Measurements from ENCODE around the gene MOB3A.
"Not testable (repeated sequence)": the region's sequence is repeated elsewhere in the genome, so short reads cannot be mapped to it uniquely, and the experiment has no call there.

Gene MOB3A

DNA sequence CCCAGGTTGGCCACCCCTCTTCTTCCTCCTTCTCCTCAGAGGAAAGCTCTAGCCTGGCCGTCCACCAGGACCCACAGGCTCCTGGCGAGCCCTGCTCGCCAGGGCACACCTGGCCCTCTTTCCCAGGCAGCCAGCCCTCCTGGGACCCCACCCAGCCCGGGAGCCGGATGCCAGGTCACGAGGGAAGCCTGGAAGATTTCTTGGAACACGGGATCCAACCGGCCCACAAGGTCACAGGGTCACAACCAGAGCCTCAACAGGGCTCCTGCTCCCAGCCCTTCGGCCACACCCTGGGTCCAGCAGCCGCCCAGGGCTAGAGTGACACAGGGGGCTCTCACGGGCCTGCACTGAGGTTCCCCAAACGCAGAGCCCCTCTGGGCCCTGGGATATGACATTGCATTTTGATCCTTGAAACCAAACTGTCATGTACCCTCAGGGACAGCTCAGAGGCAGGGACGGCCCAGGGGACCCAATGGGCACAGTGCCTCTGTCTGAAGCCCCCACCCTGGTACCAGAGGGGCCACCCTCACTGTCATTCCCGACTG is 50.6 kb downstream of the MOB3A start:
- DNase-seq: no peak

DNA sequence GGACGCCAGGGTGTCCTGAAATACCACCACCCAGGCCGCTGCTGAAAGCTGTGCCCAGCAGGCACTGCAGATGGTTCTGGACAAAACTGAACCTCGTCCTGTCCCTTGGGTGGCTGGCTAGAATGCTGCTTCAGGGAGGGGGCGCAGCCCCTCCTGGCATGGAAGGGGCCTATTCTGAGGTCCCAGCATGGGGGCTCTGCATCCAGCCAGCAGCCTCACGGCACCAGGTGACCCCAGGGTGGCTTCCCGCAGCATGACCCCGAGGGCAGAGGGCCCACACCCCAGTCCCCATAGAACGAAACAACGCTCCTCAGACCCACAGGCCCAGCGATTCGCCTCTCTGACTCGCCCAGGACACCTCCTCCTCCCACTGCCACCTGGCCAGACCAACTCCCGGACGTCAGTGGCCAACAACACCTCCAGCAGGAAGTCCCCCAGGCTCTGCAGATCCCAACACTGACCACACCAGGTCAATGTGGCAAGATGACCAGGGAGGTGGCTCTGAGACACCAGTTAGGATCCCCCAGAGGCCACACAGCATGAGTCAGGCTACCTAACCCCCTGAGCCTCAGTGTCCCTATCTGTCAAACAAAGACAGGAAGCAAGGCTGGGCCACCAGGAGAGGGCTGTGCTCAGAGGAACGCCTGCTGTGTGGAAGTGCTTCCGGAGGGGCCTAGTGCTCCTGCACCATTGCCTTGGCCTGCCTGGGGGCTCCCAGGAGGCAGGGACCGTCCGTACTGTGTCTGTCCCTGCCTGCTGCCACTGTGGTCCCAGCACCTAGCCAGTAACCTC is 51.2 kb downstream of the MOB3A start:
- DNase-seq: no peak

- no peak for DNase-seq
These were observed 52.0 kb downstream of the MOB3A start for GRCh38 chr19:2043961-2044708.

- DNase-seq: no peak
These were observed 52.9 kb downstream of the MOB3A start for GRCh38 chr19:2043251-2043641.

DNA sequence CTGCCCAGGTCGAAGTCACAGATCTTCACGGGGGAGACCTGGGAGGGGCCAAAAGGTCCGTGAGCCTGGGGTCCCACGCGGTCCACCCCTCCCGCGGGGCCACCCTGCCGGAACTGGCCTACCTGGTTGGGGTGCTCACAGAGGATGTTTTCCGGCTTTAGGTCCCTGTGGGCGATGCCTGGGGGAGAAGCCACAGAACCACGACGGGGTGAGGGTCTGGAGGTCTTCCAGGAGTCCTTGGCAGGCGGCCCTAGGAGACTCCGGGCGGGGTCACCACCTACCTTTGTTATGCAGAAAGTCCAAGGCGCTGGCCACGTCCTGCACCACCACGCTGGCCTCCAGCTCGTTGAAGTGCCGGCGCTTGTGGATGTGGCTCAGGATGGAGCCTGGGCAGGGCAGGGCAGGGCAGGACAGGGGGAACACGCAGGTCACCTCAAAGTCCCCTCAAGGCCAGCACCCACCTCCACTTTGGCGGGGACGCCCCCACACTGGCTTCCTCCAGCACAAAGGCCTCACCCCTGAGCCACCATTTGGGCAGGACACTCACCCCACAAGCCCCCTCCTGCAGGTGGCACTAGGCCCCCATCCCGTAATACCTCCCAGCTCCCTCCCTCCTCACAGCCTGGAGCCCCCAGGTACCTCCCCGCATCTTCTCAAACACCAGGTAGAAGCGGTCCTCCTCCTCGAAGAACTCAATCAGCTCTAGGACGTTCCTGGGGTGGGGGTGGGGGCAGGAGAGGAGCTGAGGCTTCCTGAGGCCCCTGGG is 53.5 kb downstream of the MOB3A start:
- no peak for DNase-seq

- peak; percentile 95 for DNase-seq
These were observed 54.2 kb downstream of the MOB3A start for GRCh38 chr19:2041683-2042484.

DNA sequence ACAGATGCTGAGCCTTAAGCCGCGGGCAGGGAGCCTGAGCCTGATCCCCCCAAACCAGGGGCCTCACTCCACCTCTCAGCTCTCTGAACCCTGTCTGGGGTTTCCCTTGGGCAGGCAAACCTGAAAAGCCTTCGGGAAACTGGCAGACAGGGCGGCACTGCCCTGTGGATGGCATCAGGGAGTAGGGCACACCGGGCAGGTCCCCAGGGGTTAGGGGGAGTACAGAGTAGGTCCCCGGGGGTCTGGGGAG is 54.8 kb downstream of the MOB3A start:
- DNase-seq: no peak

GRCh38 chr19:2040647-2041432 is 55.3 kb downstream of the MOB3A start:
- no peak for DNase-seq

DNA sequence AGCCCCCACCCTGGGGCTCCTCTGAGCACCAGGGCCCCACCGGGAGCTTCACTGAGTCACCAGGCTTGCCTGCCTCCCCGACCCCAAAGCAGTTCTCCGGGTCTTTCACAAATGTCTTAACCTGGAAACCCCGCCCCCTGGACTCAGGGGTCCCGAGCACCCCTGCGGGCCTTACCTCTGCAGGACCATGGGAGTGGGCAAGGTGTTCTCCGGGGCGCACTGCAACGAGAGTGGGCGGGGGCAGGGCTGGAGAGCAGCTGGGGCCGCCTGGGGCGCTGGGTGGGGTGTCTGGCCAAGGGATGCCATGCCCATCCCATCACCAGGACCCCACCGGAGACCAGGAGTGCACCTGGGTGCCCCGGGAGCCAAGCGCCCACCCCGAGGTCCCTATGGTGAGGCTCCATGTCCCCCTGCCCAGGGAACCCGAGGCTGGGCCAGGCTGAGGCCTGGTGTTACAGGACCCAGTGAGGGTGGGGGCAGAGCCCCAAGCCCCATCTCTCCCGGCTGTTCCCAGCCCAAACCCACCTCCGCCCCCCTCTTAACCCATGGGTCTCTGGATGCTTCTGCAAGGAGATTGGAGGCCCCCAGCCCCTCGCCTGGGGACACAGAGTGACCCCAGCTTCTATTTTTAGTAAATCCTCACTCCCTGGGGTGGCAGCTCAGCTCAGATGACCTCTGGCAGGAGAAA is 56.0 kb downstream of the MOB3A start:
- DNase-seq: no peak

DNA sequence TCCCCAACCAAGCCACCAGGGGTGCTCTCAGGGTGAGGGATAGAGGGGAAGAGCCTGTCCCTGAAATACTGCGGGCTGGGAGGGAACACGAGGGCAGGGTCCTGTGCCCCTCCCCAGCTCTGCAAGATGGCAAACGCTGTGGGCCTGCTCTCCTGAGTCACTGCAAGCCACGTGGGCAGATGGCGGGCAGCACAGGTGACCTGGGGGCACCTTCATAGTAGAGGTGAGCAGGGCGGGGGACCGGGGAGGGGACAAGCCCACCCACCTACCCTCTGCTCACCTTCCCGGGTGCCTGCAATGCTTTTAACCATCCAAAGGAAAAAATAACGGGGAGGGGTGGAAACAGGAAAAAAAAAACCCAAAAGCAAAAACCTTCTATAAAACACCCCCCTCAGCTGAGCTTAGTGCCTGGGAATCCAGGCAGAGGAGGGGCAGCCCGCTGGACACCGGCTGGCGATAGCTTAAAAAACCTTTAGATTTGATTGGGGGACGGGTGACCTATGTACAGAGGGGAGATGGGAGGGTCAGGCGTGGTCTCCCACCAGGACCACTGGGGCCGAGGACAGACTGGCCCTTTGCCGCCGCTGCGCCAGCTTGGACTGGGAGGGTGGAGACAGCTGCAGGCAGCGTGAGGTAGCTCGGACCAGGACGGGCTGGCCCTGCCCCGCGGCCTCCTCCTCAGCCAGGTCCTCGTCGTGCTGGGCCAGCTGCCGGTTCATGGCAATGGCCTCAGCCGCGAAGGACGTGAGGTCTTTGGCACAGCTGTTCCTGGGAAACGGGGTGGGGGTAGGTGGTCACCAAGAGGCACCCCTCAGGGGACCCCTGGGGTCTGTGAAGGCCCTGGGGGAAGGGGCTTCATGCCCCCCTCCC is 56.8 kb downstream of the MOB3A start:
- no peak for DNase-seq

GRCh38 chr19:2038284-2039088 is 57.6 kb downstream of the MOB3A start:
- DNase-seq: no peak

DNA sequence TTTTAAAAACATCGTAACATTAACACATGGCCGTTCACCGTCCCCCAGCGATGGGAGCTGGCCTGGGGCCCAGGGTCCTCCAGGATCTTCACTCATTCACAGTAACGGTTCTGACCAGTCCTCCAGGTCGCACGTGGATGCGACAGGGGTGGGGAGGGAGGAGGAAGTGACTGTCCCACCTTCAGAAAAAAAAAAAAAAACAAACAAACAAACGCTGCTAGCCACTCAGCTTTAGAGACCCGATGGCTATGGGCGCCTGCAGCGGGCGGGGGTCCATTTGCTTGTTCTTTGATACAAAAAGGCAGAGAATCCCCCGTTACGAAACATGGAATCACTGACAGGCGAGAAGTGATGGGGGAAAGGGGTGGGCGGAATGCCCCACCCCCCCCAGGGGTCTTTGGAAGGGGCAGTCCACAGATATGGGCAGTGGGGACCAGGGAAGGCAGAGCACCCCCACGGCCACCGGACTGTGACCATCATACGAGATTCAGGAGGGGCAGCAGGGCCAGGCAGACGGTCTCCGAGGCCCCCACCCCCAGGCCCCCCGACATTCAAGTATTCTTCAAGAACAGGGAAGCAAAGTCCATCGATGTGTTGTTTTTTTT is 58.4 kb downstream of the MOB3A start:
- no peak for DNase-seq

GRCh38 chr19:2036424-2036823 is 59.7 kb downstream of the MOB3A start:
- no peak for DNase-seq

DNA sequence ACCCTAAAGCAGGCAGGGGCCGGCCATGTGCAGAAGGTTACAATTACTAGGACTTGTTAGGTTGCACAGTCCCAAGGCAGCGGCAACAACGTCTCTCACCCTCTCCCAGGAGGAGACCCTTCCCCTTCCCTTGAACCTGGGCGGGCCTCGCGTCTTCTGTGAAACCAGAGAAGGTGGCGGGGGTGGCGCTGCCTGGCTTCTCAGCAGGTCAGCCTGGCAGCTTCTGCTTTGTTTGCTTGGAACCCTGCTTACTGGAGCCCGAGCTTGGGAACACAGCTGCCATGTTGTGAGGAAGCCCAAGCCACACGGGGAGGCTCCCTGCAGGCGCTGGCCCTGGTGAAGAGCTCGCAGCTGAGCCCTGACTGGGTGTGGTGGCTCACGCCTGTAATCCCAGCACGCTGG is 60.5 kb downstream of the MOB3A start:
- DNase-seq: no peak

DNA sequence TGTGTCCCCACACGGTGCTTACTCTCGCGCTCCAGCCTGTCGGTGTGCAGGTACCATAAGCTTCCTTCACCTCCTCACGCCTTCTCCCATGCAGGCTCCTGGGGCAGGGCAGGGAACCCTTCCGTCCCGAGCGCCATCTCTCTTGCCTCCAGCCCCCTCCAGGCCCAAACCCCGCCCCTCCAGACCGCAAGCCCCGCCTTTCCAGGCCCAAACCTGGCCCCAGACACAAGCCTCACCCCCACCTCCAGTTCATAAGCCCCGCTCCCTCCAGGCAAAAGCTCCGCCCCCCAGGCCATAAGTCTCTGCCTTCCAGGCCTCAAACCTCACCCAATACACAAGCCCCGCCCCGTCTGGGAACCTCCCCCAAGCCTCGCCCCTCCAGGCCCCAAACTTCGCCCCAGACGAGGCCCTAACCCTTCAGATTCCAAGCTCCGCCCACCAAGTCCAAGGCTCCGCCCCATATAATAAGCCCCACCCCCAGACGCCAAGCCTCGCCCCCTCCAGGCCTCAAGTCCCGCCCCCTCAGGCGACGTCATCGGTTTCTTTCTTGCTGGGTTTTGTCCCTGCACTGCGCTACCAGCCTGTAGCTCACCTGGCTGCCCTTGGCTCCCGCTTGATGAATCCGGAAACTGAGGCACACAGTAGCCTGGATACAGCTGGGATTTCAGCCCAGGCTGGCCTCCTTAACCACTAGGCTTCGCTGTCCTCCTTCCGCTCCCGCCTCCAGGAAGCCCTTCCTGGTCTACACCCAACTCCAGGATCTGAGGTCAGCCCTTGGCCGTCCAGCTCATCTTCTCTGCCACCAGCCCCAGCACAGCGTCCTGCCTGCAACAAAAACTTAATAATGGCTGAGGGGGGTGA is 61.2 kb downstream of the MOB3A start:
- no peak for DNase-seq

DNA sequence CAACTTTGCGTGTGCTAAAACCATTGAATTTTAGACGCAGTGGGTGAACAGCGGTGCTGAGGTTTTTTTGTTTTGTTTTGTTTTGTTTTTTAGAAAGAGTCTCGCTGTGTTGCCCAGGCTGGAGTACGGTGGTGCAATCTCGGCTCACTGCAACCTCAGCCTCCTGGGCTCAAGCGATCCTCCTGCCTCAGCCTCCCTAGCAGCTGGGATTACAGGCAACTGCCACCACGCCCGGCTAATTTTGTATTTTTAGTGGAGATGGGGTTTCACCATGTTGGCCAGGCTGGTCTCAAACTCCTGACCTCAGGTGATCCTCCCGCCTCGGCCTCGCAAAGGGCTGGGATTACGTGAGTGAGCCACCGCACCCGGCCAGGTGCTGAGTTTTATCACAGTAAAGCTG is 61.9 kb downstream of the MOB3A start:
- DNase-seq: not testable (repeated sequence)

- no peak for DNase-seq
These were observed 62.3 kb downstream of the MOB3A start for GRCh38 chr19:2033825-2034159.

Measured in NCI-H2171 treated with DMSO at 0.1 percent for 48 hours (cell line).